Pulmonary artery endothelial cell (primary cell): ENCODE data around the gene TP53I13. TPM values are rescaled to one million over a fixed set of nuclear protein-coding genes. Genes with fewer than 3 reads are reported as not detected.

Source experiments
- DNase-seq: peaks from one replicate; pipeline ENCODE4 v3.0.0-alpha.2; 2011; ENCODE audit warnings: low read depth, low spot score
- total RNA-seq: library from RNA; depleted of rRNA; stranded (reverse); fragments of >200 nt; gene quantifications from 2 replicates; pipeline ENCODE4 v1.2.3, GENCODE V29; 2014

Gene TP53I13
- total RNA-seq, 1 donor from 2014 or later: 32.2 TPM

DNA sequence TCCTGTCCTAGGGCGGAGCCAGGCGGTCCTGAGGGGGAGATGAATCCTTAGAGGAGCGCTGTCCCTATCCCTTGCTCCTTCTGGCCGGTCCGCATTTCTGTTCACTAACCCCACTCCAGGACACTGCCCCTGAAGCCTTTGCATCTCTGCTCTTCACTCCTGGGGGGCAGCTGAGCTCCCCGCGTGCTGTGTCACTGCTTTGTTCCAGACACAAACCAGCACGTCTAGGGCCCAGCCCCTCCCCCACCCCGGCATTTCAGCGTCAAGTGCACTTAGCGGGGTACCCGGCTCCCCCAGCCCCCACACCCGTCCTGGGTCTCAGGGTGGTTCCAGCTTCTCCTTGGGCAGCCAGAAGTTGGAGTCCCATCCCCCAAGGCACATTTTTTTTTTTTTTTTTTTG is 45.4 kb downstream of the TP53I13 start:
- no peak for DNase-seq

DNA sequence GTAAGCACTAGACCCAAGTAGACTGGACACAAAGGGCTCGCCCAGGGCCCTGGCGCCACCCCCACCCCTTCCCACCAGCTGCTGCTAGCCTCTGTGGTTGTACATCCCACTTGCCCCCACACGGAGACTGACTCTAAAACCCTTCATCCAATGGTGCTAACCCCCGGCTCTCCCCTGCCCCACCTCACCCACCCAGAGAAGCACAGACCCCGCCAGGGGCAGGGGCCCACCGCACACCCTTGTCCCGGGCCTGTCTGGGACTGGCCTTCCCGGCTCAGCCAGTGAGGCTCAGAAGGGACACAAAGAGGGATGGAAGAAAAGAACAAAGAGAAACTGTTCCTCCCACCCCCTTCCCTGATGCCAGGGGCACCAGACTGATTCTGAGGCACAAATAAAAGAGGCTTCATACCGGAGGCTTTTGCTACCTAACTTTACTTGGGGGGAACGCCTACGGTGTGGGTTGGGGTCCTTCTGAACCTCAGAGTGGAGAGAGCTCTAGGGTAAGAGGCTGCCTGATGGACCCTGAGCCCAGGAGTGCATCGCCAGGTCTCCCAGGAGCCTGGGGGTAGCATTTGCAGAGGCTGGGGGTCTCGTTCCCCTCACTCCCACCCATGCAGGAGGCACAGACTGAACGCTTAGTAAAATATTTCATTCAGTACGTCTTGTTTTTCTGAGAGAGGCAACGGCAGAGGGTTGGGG is 46.0 kb downstream of the TP53I13 start:
- DNase-seq: no peak

DNA sequence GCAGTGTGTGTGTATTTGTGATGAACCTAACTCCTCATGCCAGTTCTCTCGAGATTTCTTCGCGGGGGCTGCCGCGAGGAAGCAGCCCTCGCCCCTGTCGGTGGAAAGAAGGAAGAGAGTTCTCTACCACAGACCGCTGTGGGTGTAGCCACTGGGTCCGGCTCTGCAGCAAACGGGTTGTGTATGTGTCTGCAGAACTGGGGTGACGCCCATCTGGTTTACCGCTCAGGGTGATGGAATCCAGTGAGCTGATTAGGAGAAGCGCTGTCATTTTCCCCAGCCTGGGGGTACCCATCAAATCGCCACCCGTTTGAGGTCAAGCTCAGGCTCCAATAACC is 46.5 kb downstream of the TP53I13 start:
- DNase-seq: no peak

DNA sequence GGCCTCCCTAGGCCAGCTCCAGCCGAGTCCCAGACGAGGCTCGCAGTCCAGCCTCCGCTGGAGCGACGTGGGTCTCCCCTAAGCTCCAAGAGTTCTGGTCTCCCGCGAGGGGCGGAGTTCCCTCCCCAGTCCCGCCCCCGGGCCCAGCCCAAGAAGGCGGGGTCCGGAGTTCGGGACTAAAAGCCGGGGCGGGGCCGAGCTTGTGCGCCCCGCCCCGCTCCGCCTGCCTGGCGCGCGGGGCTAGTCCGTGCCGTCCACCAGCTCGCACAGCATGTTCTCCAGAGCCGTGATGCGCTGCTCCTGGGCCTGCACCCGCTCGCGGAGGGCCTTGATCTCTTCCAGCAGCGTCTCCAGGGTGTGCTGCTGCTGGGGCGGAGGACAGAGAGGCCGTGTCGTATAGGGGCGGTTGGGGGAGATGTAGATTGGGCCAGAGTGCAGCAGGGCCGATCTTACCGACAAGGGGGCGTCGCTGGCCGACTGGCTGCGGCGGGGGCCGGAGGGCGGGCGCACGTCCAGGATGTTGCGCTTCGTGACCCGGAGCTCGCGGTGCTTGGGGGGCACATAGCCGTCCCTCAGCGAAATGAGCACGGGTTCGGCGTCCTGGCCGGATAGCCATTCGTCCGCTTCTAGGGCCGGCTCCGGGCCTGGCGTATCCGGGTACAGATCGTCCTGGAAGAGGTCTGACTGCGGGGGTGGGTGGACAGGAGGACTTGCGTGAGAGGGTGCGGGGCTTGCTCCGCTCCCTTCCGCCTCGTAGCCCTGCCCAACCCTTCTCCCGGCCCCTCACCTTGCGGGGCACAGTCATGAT is 47.2 kb downstream of the TP53I13 start:
- DNase-seq: peak; percentile 36

DNA sequence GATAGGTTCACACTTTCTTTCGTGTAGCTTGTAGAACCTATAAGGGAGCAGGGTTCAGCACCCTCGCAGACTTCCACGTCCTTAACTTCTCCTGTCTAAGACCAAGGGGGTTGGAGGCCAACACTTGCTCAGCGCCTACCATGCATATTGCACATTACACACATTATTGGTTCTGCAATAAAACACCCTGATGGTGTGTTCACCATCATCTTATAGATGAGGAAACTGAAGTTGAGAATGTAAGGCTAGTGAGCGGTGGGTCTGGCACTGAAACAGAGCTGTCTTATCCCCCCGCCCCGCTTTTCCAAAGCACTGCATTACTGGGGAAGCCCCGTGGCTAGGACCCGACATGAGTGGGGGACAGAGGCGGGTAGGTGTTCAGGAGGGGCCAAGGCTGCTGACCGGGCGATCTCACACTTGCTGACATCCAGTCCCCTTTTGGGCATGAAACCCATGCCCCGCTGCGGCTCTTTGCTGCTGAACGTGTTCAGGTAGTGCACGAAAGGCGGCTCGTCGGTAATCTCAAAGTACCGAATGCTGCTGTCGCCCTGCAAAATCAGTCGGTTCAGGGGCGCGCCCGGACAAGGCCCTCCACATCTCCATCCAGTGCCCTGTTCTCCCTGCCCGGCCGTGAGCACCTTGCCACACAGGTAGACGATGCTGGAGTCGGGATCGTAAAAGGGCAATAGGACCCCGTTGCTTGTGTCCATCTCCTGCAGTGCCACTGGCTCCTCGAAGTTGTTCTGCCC is 48.0 kb downstream of the TP53I13 start:
- DNase-seq: no peak

DNA sequence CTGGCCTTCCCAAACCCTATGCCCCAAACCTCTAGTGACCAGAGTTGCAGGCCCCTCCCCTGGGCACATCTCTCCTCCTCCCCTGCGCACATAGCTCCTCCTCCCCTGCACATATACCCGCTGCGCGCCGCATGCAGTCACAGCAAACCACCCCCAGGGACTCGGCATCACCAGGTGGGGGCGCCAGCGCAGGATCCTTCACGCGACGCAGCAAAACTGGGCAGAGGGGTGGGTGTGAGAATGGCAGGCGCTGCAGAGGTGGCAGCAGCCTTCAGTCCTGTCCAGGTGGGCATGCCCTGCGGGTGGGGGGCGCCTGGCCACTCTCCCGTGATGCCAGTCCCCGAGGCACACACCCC is 48.6 kb downstream of the TP53I13 start:
- peak; percentile 52 for DNase-seq

DNA sequence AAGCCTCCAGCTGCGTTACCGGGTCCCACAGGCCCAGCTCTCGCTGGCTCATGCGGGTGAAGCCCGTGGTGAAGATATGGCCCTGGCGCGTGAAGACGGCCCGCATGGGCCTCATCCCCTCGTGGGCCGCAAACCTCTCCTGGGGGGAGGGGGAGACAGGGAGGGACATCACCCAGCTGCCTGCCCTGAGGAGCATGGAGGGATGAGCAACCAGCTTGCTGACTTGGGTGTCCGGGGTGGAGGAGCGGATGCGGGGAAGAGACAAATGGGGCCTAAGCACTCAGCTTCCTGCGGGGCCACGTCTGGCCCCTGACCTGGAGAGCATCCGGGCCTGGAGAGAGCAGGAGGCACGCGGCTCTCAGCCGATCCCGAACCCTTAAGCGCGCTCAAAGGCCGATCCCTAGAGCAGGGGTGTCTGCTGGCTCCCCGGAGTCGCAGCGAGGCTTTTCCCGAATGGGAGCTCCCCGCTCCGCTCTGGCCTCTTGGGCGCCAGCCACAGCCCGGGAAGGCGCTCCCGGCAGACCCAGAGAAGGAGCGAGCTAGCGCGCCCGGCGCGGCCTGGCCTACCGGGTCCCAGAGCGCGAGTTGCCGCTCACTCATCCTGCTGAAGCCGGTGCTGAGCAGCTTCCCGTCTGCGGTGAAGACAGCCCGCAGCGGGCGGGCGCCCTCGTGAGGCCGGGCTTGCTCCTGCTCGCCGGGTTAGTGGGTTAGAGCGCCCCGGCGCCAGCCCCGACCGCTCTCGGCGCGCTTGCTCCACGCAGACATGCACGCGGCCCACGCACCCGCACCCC is 49.2 kb downstream of the TP53I13 start:
- no peak for DNase-seq

DNA sequence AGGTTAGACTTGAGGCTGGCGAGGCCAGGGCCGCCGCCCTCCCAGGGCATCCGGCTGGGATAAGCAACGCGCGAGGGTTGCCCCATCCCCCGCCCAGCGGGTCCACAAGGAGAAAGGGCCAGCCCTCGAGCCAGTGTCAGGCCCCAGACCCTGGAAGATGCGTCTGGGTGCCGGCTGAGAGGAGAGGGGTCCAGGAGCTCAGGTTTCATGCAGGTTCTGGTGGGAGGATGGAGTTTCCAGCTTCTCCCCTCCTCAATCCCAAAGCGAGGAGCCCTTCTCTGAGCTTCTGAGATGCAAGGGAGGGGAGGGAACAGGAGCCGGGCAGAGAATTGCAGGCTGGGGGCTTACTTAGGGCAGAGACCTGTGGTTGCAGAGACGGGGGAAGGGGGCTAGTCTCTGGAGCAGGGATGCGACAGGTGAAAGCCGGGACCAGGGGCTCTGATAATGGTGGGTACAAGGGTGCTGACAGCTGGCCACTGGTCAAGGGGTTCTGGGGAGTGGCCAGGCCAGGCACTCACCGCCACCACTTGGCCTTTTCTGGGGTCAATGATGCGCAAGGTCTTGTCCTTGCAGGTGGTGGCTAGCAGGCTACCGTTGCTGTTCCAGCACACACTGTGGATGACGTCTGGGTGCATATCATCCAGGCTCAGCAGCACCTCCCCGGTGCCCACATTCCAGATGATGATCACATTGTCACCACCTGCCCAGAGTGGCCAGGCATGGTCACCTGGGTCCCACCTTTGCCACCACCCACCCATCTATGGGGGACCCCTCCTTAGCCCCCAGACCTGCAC is 50.0 kb downstream of the TP53I13 start:
- no peak for DNase-seq

DNA sequence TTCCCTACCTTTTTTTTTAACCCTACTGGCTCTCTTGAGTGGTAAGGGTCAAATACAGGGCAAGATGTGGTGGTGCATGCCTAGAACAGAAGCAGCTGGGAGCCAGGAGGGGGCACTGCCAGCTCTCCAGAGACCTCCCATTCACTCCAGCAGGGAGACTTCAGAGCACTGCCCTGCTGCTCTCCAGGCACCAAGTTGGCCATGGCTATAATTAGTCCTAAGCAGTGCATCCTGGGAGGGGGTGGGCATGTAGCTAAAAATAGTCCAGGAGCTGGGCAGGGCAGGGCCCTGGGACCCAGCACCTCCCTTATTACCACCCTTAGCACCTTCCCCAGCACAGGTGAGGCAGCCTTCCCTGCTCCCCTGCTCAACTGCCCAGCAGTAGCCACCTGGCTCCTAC is 50.8 kb downstream of the TP53I13 start:
- no peak for DNase-seq

DNA sequence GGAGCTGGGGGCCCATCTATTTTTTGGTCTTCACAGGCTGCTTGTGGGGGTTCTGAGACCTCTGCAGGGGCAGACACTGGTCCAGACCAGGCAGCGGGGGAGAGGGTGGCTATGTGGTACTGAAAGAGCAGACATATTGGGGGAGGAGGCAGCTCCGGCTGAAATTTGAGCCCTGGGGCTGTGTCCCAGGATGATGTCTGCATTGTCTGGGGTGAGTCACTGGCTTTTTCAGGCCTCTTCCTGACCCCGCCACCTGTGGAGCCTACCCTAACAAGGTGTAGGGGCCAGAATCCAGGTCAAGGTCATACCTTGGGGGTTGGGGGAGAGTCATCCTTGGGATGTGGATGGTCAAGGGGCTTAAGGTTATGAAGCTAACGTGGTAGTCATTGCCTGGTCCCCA is 51.8 kb downstream of the TP53I13 start:
- DNase-seq: no peak

DNA sequence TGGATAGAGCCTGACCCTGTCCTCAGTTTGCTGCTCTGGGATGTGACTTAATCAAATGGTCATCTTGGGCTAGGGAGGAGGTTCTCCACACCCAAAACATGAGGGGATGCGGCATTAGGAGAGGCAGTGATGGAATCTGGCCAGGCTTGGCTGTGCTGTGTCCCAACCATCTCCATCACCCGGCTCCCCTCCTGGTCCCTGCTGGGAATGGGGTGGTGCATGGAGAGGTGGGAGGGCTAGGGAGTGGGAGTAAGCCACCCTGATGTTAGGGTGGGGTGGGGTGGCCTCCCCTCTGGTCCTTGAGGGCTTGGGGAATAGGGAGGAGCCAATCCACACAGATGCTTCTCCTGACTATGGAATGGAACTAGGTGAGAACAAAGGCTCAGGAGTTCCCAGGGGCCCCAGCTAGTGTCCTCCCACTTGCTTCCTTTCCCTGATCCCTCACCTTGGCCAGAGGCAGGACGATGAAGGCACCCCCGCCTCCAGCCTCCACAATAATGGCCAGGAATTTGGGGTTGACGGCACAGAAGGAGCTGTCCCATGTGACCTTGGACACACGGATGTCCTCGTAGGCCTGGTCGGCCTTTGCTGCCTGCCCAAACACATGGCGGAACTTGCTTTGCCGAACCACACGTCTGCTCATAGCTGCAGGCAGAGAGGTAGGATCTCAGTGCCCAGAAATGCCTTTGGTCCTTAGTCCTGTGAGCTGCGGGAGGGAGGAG is 52.4 kb downstream of the TP53I13 start:
- no peak for DNase-seq

DNA sequence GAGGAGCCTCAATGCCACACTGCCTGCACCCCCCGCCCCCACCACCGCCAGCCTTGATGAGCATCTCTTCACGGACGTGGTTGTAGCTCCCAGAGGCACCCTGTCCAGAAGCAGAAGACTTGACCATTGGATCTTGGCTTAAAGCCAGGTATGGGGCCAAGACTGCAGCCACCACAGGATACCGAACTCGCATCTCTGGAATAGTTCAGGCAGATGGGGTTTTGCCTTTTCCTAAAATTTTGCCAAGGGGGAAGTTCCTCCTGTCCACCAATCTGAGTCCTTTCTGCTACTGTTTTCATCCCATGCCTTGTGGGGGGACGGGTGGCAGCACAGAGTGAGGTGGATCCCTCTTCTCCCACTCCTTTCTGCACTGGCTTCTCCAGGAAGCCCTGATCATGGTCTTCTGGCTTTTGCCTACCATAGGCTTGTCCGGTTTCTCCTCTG is 53.3 kb downstream of the TP53I13 start:
- no peak for DNase-seq

Other genes with a start within 250 kb of the TP53I13 start
- 54.0 and 62.6 TPM in 2 replicates for gene TAOK1, start 178.3 kb upstream of the TP53I13 start, total RNA-seq
- 7.1 and 9.1 TPM in 2 replicates for gene ABHD15, start 1.7 kb upstream of the TP53I13 start, total RNA-seq
- gene GIT1, start 20.9 kb downstream of the TP53I13 start, total RNA-seq: 44.8 and 53.9 TPM in 2 replicates
- gene ANKRD13B, start 24.4 kb downstream of the TP53I13 start, total RNA-seq: 12.3 and 19.1 TPM in 2 replicates
- gene CORO6, start 54.2 kb downstream of the TP53I13 start, total RNA-seq: 1.3 and 3.4 TPM in 2 replicates